ENCODE measurements around the gene LTBP1. TPM values are rescaled to one million over a fixed set of nuclear protein-coding genes. Genes with fewer than 3 reads are reported as not detected.

Gene LTBP1
- polyA plus RNA-seq, 1 donor (not counting 4 experiments of a cell fraction or from before 2014, with no cell fraction given), result 9.2 TPM

DNA sequence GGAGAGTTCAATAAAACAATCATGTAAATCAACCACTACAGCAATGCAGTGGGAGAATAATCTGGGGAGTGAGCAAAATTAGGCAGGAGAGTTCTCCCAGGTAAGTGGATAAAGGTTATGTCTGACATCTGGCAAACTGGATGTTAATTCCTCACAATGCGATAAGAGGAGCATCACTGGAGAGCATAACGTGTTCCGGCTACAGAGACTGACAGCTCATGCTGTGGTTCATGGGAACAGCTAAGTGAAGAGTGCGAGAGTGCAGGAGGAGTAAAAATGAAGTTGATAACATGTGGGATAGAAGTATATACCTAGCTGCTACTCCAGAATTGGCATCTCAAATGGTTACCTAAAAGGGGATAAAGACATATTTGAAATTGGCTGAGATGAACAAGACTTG, 153.2 kb downstream of the LTBP1 start:
- no peaks in the 10 kb centered on the region for H3K9me1 ChIP-seq (ENCODE audit: control insufficient read depth, extremely low read depth, insufficient read depth, low read length)
- no peak overlapping the region for H3K4me2 ChIP-seq (ENCODE audit: control insufficient read depth, extremely low read depth, insufficient read depth, low read depth, low read length)
- dilution Hi-C loops (cut with MboI; ENCODE audit: extremely low pct_ligation_motif_present, low sequenced_read_pairs), result no loop called here
- H3K27me3 ChIP-seq (ENCODE audit: control insufficient read depth, extremely low read depth, insufficient read depth, low read length), result no peaks in the 10 kb centered on the region
- FAIRE-seq, result no peak
- TF ChIP-seq, protein P1, sequence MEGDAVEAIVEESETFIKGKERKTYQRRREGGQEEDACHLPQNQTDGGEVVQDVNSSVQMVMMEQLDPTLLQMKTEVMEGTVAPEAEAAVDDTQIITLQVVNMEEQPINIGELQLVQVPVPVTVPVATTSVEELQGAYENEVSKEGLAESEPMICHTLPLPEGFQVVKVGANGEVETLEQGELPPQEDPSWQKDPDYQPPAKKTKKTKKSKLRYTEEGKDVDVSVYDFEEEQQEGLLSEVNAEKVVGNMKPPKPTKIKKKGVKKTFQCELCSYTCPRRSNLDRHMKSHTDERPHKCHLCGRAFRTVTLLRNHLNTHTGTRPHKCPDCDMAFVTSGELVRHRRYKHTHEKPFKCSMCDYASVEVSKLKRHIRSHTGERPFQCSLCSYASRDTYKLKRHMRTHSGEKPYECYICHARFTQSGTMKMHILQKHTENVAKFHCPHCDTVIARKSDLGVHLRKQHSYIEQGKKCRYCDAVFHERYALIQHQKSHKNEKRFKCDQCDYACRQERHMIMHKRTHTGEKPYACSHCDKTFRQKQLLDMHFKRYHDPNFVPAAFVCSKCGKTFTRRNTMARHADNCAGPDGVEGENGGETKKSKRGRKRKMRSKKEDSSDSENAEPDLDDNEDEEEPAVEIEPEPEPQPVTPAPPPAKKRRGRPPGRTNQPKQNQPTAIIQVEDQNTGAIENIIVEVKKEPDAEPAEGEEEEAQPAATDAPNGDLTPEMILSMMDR (optimal IDR thresholded peaks at IDR 0.05 in 1 of 3, IDR thresholded peaks at IDR 0.05 in 1 of 3, conservative IDR thresholded peaks at IDR 0.05 in 1 of 3; ENCODE audit: extremely low read depth in 1 of 3, insufficient read depth in 2 of 3, low read length in 3 of 3), result no peak
- TF ChIP-seq EZH2 (IDR thresholded peaks at IDR 0.05; ENCODE audit: low read length), result no peak
- no peak overlapping the region for H2AFZ ChIP-seq (ENCODE audit: control insufficient read depth, low read length)
- H3K79me2 ChIP-seq (ENCODE audit: control insufficient read depth, insufficient read depth, low read length), result no peaks in the 10 kb centered on the region
- no peaks in the 10 kb centered on the region for H4K20me1 ChIP-seq (ENCODE audit: control insufficient read depth, extremely low read depth, insufficient read depth, low read length)
- H3K4me1 ChIP-seq (ENCODE audit: control insufficient read depth, extremely low read depth, insufficient read depth, low read length), result peaks cover 9% of the 10 kb centered on the region
- no peaks in the 10 kb centered on the region for H3K36me3 ChIP-seq (ENCODE audit: control insufficient read depth in 2 of 2, extremely low read depth in 1 of 2, insufficient read depth in 2 of 2, low read length in 2 of 2)
- peaks cover 2% of the 10 kb centered on the region for H3K9me3 ChIP-seq (ENCODE audit: control insufficient read depth, low read depth, low read length)
- H3K27ac ChIP-seq (ENCODE audit: control insufficient read depth, insufficient read depth, low read length), result no peak overlapping the region
- no peak for DNase-seq (ENCODE audit: low read depth, low spot score)
- H3K9ac ChIP-seq (ENCODE audit: control insufficient read depth, extremely low read depth, insufficient read depth, low read length), result no peak overlapping the region
- H3K4me3 ChIP-seq (ENCODE audit: control insufficient read depth in 2 of 3, extremely low read depth in 1 of 3, insufficient read depth in 2 of 3, low read depth in 1 of 3, low read length in 3 of 3), result no peak overlapping the region

- Histone ChIP-seq H3K4me1 (ENCODE audit: control insufficient read depth, extremely low read depth, insufficient read depth, low read length) (peaks cover 9% of the 10 kb centered on the region), H3K9me3 (ENCODE audit: control insufficient read depth, low read depth, low read length) (peaks cover under 1% of the 10 kb centered on the region), H3K79me2 (ENCODE audit: control insufficient read depth, insufficient read depth, low read length) (no peaks in the 10 kb centered on the region), H3K9ac (ENCODE audit: control insufficient read depth, extremely low read depth, insufficient read depth, low read length) (no peak overlapping the region), H3K4me2 (ENCODE audit: control insufficient read depth, extremely low read depth, insufficient read depth, low read depth, low read length) (no peak overlapping the region), H3K4me3 (ENCODE audit: control insufficient read depth in 2 of 3, extremely low read depth in 1 of 3, insufficient read depth in 2 of 3, low read depth in 1 of 3, low read length in 3 of 3) (no peak overlapping the region), H3K36me3 (ENCODE audit: control insufficient read depth in 2 of 2, extremely low read depth in 1 of 2, insufficient read depth in 2 of 2, low read length in 2 of 2) (no peaks in the 10 kb centered on the region), H3K27me3 (ENCODE audit: control insufficient read depth, extremely low read depth, insufficient read depth, low read length) (no peaks in the 10 kb centered on the region), H3K9me1 (ENCODE audit: control insufficient read depth, extremely low read depth, insufficient read depth, low read length) (no peaks in the 10 kb centered on the region), H4K20me1 (ENCODE audit: control insufficient read depth, extremely low read depth, insufficient read depth, low read length) (no peaks in the 10 kb centered on the region), H3K27ac (ENCODE audit: control insufficient read depth, insufficient read depth, low read length) (no peak overlapping the region), H2AFZ (ENCODE audit: control insufficient read depth, low read length) (no peak overlapping the region)
- no peak for TF ChIP-seq EZH2 (IDR thresholded peaks at IDR 0.05; ENCODE audit: low read length)
- TF ChIP-seq, protein P1 (optimal IDR thresholded peaks at IDR 0.05 in 1 of 3, IDR thresholded peaks at IDR 0.05 in 1 of 3, conservative IDR thresholded peaks at IDR 0.05 in 1 of 3; ENCODE audit: extremely low read depth in 1 of 3, insufficient read depth in 2 of 3, low read length in 3 of 3), result no peak
- FAIRE-seq (no peak), DNase-seq (ENCODE audit: low read depth, low spot score) (no peak)
- dilution Hi-C loops (cut with MboI; ENCODE audit: extremely low pct_ligation_motif_present, low sequenced_read_pairs), result no loop called here
These were observed 154.2 kb downstream of the LTBP1 start for GRCh38 chr2:33100921-33101320.

Data from keratinocyte (primary cell).